Renal cortical epithelial cell (primary cell): ENCODE results near the gene HAPLN1. TPM values are rescaled to one million over a fixed set of nuclear protein-coding genes. Genes with fewer than 3 reads are reported as not detected.
A peak's percentile ranks its signal among the peaks of the same experiment; 100 is the strongest.
"Not testable (repeated sequence)": the region's sequence is repeated elsewhere in the genome, so short reads cannot be mapped to it uniquely, and the experiment has no call there.

Experiments
- DNase-seq: peaks from one replicate; pipeline ENCODE4 v3.0.0-alpha.2; 2011; ENCODE audit warnings: low read depth
- total RNA-seq: library from RNA; depleted of rRNA; stranded (reverse); fragments of >200 nt; gene quantifications from 2 replicates; pipeline ENCODE4 v1.2.3, GENCODE V29; 2014

Gene HAPLN1
- not detected in 2 replicates for total RNA-seq

GRCh38 chr5:83720836-83721537 is at the start of gene HAPLN1:
Gene HAPLN1 (minus strand): TSS chr5:83720855. CDS start chr5:83673523, 47,332 bp downstream.
- DNase-seq: no peak

- no peak for DNase-seq
Observed at GRCh38 chr5:83767409-83767992, 46.8 kb upstream of the HAPLN1 start.

GRCh38 chr5:83764101-83764500 is 43.4 kb upstream of the HAPLN1 start:
- DNase-seq: peak; percentile 2

DNA sequence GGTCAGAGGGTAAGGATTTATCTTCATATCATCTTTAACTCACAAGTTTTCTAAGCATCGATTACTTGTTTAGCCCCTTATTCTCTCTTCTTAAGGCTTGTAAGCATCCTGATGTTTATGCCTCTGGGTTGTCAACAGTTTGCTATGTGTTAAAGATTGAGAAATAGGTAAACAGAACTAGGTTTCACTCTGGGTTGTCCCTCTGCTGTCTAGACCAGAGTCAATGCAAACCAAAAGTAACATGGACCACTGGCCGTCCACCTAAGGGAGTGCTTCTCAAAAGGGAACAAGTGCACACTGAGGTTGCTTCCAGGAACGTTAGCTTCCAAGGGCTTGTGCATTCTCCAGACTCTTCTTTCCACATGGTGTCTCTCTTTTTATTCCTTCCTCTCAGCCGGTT is 39.9 kb upstream of the HAPLN1 start:
- DNase-seq: no peak

DNA sequence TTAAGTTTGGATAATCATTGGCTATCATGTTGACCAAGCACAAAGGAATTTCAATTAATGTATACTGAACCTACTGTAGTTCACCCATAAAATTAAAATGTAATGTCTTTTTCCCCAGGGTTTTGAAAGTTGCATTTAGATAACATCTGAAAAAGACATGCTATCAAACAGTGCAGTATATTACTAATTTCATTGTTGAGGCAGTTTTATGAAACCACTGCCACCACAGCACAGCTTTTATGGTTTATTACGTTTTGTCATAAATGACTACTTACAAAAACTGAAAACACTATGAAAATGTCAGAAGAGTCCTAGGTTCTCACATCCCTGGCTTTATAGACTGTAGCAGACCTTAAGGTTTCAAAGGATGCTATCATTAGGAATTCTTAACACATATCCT is 32.0 kb upstream of the HAPLN1 start:
- DNase-seq: no peak

DNA sequence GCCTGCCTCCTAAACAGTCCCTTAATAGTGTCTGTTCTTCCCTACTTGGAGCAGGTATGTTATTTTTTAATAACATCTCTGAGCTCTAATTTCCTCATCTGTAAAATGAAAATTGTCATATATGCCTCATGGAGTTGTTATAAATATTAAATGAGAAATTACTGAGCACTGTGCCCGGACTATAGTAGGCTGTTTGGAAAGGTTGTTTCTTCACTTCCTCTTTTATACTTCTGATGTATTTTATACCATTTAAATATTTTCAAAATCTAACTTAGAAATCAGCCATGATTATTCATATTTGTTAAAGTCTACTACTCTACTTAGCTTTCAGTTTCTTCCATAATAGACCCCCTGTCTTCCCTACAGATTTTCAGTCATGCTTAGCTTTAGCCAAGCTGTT is 30.5 kb upstream of the HAPLN1 start:
- DNase-seq: no peak

DNA sequence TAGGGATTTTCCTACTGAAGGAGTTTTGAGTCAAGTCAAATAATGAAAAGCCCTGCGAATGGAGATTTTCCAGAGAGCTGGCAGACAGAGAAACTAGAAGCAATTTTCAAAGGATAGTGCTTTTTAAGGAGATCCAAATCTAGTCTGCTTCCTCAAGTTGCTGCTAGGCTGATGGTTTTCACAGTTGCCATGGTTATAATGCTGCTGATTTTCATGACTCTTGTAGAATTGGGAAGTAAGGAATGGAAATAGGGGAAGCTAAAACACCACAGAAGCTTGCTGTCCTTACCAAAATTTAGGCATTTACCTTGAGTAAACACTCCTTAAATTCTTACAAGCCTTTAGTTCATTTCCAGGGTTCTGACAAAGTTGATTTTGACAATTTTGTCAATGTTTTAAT is 30.1 kb upstream of the HAPLN1 start:
- DNase-seq: no peak

GRCh38 chr5:83745816-83746215 is 25.2 kb upstream of the HAPLN1 start:
- DNase-seq: no peak

- DNase-seq: no peak
Observed at GRCh38 chr5:83744821-83745220, 24.2 kb upstream of the HAPLN1 start.

- no peak for DNase-seq
Observed at GRCh38 chr5:83742089-83742488, 21.4 kb upstream of the HAPLN1 start.

GRCh38 chr5:83741571-83741970 is 20.9 kb upstream of the HAPLN1 start:
- DNase-seq: no peak

GRCh38 chr5:83740741-83741140 is 20.1 kb upstream of the HAPLN1 start:
- DNase-seq: no peak

GRCh38 chr5:83736169-83736568 is 15.5 kb upstream of the HAPLN1 start:
- DNase-seq: not testable (repeated sequence)

DNA sequence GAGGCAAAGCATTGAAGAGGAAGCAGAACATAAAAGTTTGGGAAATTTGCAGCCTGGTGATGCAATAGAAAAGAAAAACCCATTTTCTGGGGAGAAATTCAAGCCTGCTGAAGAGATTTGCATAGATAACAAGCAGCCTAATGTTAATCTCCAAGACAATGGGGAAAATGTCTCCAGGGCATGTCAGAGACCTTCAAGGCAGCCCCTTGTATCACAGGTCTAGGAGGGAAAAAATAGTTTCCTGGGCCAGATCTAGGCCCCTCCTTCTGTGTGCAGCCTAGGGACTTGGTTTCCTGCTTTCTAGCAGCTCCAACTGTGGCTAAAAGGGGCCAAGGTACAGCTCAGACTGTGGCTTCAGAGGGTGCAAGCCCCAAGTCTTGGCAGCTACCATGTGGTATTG is 14.4 kb upstream of the HAPLN1 start:
- DNase-seq: not testable (repeated sequence)

DNA sequence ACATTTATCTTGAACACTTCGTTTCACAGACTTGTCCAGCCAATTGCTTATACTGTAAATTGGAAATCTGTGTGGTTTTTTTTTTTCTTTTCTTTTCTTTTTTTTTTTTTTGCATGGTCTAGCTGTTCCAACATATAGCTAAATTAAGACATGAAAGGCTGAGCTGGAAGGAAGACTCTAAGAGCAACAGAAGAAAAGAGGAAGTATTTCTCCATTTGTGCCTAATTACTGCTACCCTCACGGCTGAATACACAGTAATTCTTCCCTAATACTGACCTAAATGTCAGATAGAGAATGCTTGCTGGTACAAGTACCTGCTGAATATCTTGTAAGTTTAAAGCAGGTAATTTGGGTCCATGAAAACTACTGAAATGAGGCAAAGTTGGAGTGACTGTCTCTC is 11.0 kb upstream of the HAPLN1 start:
- DNase-seq: no peak

- DNase-seq: no peak
Observed at GRCh38 chr5:83729362-83729761, 8.7 kb upstream of the HAPLN1 start.

- peak; percentile 91 for DNase-seq
Observed at GRCh38 chr5:83726912-83727311, 6.3 kb upstream of the HAPLN1 start.

DNA sequence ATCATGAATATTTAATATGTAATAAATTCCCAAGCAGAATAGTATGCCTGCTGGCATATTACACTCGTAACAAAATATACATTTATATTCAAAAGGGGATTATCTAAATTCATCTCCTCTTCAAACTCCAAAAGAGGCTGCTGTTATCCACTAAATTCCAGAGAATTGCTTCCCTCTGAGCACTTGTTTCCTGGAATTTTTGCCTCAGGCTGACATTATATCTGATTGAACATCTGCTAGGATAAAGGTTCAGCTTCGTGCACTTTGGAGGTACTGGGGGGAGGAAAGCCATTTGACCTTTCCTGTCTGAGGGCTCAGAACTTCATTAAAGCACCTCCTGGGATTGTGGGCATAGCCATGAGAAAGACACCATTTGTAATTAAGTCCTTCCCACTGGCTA is 4.3 kb upstream of the HAPLN1 start:
- DNase-seq: no peak

DNA sequence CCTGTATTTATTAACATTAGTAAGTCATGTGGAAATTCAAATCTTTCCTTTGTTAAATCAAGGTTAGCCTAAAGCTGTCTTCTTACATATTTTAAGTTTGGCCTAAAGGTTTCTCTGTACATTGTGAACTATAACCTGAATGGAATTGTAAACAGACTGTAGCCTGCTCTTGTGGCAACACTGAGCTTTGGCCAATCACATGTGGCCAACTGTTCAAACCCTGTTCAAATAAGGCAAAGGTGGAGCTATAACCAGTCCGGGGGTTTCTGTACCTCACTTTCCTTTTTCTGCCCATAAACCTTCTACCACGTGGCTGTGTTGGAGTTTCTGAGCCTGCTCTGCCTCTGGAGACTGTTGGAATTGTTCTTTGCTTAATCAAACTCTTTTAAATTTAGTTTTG is 3.3 kb upstream of the HAPLN1 start:
- DNase-seq: no peak

- no peak for DNase-seq
Observed at GRCh38 chr5:83723031-83723430, 2.4 kb upstream of the HAPLN1 start.

- DNase-seq: no peak
Observed at GRCh38 chr5:83721953-83722901, 1.6 kb upstream of the HAPLN1 start.

DNA sequence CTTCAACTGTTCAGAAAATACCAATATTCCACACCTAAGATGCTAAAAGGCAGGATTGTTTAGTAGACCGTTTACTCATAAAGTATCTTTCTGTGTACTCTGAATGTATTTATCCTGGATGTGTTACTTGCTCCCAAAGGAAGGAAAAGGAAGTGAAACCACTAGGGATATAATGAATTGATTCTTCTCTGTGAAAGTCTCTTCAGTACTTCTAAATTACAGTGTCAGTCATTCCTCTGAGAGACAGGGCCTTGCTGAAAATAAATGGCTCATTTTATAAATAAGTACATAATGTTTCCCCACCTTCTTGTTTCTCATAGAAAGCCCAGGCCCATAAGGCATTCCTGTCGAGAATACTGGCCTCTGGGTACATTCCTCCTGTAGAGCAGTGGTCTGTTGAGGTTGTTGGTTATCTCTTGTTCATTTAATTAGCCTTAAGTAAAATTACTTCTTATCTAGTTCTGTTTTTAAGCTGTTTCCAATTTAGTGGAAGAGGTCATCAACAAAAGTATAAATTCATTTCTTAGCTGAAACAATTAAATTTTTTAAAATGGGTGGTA is 1.6 kb downstream of the HAPLN1 start:
- DNase-seq: no peak
